Measurements from ENCODE around the gene IRF2BP1. TPM values are rescaled to one million over a fixed set of nuclear protein-coding genes. Genes with fewer than 3 reads are reported as not detected.
A peak's percentile ranks its signal among the peaks of the same experiment; 100 is the strongest.

The IRF2BP1 gene
- 24.7 and 29.8 TPM in 2 replicates for total RNA-seq (2021)
- percentile 62 among the genes with signal in this experiment for Bru-seq, nascent RNA
- BruChase-seq, experiment 1, labeled RNA remaining after a 2-hour chase, result percentile 81 among the genes with signal in this experiment
- BruChase-seq, experiment 2, labeled RNA remaining after a 6-hour chase, result percentile 81 among the genes with signal in this experiment
- long read RNA-seq, transcript IRF2BP1-201 (1 exons, 2,564 nt), result major isoform, 57 of 57 reads
- long read RNA-seq, partial matches to known transcripts, result 0 of 57 reads
- long read RNA-seq, other reads (novel, unspliced or antisense), result 0 of 57 reads

- Histone ChIP-seq H3K27me3 (ENCODE audit: insufficient read depth, low read depth) (no peaks in the 10 kb centered on the region), H3K4me2 (peak within 1 kb of the TSS; percentile 80), H3F3A (ENCODE audit: insufficient read depth, low read depth) (peaks cover 44% of the 10 kb centered on the region), H4K20me1 (ENCODE audit: insufficient read depth) (peaks cover 32% of the 10 kb centered on the region), H2AFZ (peak within 1 kb of the TSS; percentile 92), H3K27ac (peak within 1 kb of the TSS; percentile 62), H3K79me2 (ENCODE audit: low read depth) (peaks cover 23% of the 10 kb centered on the region), H3K36me3 (ENCODE audit: low read depth) (no peaks in the 10 kb centered on the region), H3K9me2 (ENCODE audit: insufficient read depth) (no peaks in the 10 kb centered on the region), H3K9me3 (ENCODE audit: insufficient read depth, low read depth) (no peaks in the 10 kb centered on the region), H3K4me3 (peak within 1 kb of the TSS; percentile 75), H3K4me1 (replicated peaks; ENCODE audit: insufficient read depth) (peaks cover 18% of the 10 kb centered on the region)
- ChIA-PET POLR2A (ENCODE audit: unreplicated experiment) (interaction anchor here (0.6 to 1.0 kb wide), 2 partner anchors 69 to 169 kb away, joined by 4 to 7 read pairs; no protein-coding TSS in a partner anchor), CTCF (interaction anchor here (0.6 kb wide), 3 partner anchors 66 to 357 kb away, joined by 3 to 12 read pairs (median 5); partner anchors contain the start of gene FBXO46)
- DNase-seq, result peak; percentile 88 to 89
- no TSS peak for BruUV-seq (replicated peaks)
- intact Hi-C loops (cut with micrococcal nuclease; ENCODE audit: unreplicated experiment), result loop anchor here (1.0 kb wide), 2 partner anchors 22 to 110 kb away; partner anchors contain the start of genes CCDC61 and SYMPK
- TF ChIP-seq EZH2 (IDR thresholded peaks at IDR 0.05; ENCODE audit: low read depth), result no peak
- TF ChIP-seq CTCF (conservative IDR thresholded peaks at IDR 0.05), result no peak
These were observed at the start of gene IRF2BP1 for GRCh38 chr19:45885556-45886426. Gene IRF2BP1, minus strand, starts transcription at chr19:45886141. Its CDS starts 367 bp downstream, at chr19:45885774.

GRCh38 chr19:45935267-45935666 is 49.3 kb upstream of the IRF2BP1 start:
- H3K79me2 ChIP-seq (ENCODE audit: low read depth), result no peaks in the 10 kb centered on the region
- H3K4me1 ChIP-seq (replicated peaks; ENCODE audit: insufficient read depth), result no peaks in the 10 kb centered on the region
- H3K9me2 ChIP-seq (ENCODE audit: insufficient read depth), result no peaks in the 10 kb centered on the region
- H3K27ac ChIP-seq, result no peak overlapping the region
- ChIA-PET CTCF (no interaction called here), POLR2A (ENCODE audit: unreplicated experiment) (no interaction called here)
- 0 out of 2 replicates have a peak, but pooled peaks cover 6% of the 10 kb centered on the region for H4K20me1 ChIP-seq (ENCODE audit: insufficient read depth)
- no peaks in the 10 kb centered on the region for H3K9me3 ChIP-seq (ENCODE audit: insufficient read depth, low read depth)
- H3F3A ChIP-seq (ENCODE audit: insufficient read depth, low read depth), result no peaks in the 10 kb centered on the region
- intact Hi-C loops (cut with micrococcal nuclease; ENCODE audit: unreplicated experiment), result no loop called here
- no peak overlapping the region for H3K4me3 ChIP-seq
- no peak overlapping the region for H2AFZ ChIP-seq
- peaks cover 81% of the 10 kb centered on the region for H3K27me3 ChIP-seq (ENCODE audit: insufficient read depth, low read depth)
- BruUV-seq (replicated peaks), result no TSS peak
- no peaks in the 10 kb centered on the region for H3K36me3 ChIP-seq (ENCODE audit: low read depth)
- no peak for DNase-seq
- no peak for TF ChIP-seq CTCF (conservative IDR thresholded peaks at IDR 0.05)
- no peak for TF ChIP-seq EZH2 (IDR thresholded peaks at IDR 0.05; ENCODE audit: low read depth)
- H3K4me2 ChIP-seq, result no peak overlapping the region

DNA sequence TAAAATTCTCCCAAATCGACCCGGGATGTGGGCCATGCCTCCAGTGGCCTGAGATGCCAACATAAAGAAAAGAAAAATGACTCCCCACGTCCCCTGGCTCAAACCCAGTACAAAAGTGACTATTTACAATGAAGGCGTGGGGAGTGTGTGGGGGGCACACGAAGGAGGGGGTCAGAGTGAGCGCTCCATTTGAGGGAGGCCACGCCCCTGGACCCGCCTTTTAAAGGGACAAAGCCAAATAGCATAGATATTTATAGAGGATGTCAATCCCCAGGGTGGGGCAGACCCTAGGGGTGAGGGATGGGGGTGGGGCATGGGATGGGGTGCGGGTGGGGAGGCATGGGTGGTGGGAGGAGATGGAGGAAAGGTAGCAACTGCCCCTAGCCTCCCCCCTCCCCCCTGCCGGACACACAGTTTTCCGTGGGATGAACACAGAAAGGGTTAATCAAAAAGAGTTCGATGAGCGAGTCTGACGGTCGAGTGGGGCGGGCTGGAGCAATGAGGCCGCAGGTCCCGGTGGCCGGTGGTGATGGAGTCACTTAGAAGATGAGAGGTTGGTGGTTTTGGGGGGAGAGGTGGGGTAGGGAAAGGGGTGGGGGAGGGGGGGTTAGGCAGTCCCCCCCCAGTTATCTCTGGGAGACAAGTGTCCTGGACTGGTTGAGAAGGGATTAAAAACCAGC is 48.8 kb upstream of the IRF2BP1 start:
- DNase-seq, result no peak
- ChIA-PET POLR2A (ENCODE audit: unreplicated experiment) (no interaction called here), CTCF (interaction anchor here (0.7 kb wide), 1 partner anchor 32 kb away, joined by 3 read pairs; no protein-coding TSS in a partner anchor)
- no peaks in the 10 kb centered on the region for H3K4me1 ChIP-seq (replicated peaks; ENCODE audit: insufficient read depth)
- H2AFZ ChIP-seq, result no peak overlapping the region
- no peak overlapping the region for H3K4me3 ChIP-seq
- no peaks in the 10 kb centered on the region for H3K36me3 ChIP-seq (ENCODE audit: low read depth)
- no peaks in the 10 kb centered on the region for H3F3A ChIP-seq (ENCODE audit: insufficient read depth, low read depth)
- no peaks in the 10 kb centered on the region for H3K9me2 ChIP-seq (ENCODE audit: insufficient read depth)
- BruUV-seq (replicated peaks), result no TSS peak
- intact Hi-C loops (cut with micrococcal nuclease; ENCODE audit: unreplicated experiment), result no loop called here
- no peaks in the 10 kb centered on the region for H3K9me3 ChIP-seq (ENCODE audit: insufficient read depth, low read depth)
- H4K20me1 ChIP-seq (ENCODE audit: insufficient read depth), result 0 out of 2 replicates have a peak, but pooled peaks cover 6% of the 10 kb centered on the region
- H3K4me2 ChIP-seq, result no peak overlapping the region
- no peaks in the 10 kb centered on the region for H3K79me2 ChIP-seq (ENCODE audit: low read depth)
- H3K27me3 ChIP-seq (ENCODE audit: insufficient read depth, low read depth), result peaks cover 85% of the 10 kb centered on the region
- TF ChIP-seq EZH2 (IDR thresholded peaks at IDR 0.05; ENCODE audit: low read depth), result no peak
- TF ChIP-seq CTCF (conservative IDR thresholded peaks at IDR 0.05), result no peak
- H3K27ac ChIP-seq, result no peak overlapping the region

Measured in PC-9 (cell line).